Measurements from ENCODE around the gene CARMIL1.
A peak's percentile ranks its signal among the peaks of the same experiment; 100 is the strongest.

The CARMIL1 gene

GRCh38 chr6:25278914-25279747 lies at the start of gene CARMIL1:
Gene CARMIL1 (plus strand): TSS chr6:25279374. CDS start chr6:25279796, 422 bp downstream.
- Histone ChIP-seq H3K27ac (peak within 1 kb of the TSS; percentile 61; the same call in 1 of the 2 replicates), H4K20me1 (ENCODE audit: insufficient read depth) (no peaks in the 10 kb centered on the region), H3K79me2 (ENCODE audit: insufficient read depth, low read depth) (peaks cover 9% of the 10 kb centered on the region; the same call in 1 of the 2 replicates), H3K4me3 (IDR thresholded peaks at IDR 0.05; ENCODE audit: insufficient read depth, low read depth, low read length) (no peak within 1 kb of the TSS), H3K9ac (peak within 1 kb of the TSS; percentile 67), H2AFZ (ENCODE audit: low read depth) (peak within 1 kb of the TSS; percentile 90), H3K4me1 (ENCODE audit: low read depth, poor library complexity, severe bottlenecking) (peaks cover 29% of the 10 kb centered on the region), H3K4me2 (peak within 1 kb of the TSS; percentile 52), H3K27me3 (ENCODE audit: insufficient read depth, low read depth) (no peaks in the 10 kb centered on the region), H3K36me3 (ENCODE audit: insufficient read depth) (no peaks in the 10 kb centered on the region)
- TF ChIP-seq, protein P1, sequence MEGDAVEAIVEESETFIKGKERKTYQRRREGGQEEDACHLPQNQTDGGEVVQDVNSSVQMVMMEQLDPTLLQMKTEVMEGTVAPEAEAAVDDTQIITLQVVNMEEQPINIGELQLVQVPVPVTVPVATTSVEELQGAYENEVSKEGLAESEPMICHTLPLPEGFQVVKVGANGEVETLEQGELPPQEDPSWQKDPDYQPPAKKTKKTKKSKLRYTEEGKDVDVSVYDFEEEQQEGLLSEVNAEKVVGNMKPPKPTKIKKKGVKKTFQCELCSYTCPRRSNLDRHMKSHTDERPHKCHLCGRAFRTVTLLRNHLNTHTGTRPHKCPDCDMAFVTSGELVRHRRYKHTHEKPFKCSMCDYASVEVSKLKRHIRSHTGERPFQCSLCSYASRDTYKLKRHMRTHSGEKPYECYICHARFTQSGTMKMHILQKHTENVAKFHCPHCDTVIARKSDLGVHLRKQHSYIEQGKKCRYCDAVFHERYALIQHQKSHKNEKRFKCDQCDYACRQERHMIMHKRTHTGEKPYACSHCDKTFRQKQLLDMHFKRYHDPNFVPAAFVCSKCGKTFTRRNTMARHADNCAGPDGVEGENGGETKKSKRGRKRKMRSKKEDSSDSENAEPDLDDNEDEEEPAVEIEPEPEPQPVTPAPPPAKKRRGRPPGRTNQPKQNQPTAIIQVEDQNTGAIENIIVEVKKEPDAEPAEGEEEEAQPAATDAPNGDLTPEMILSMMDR (conservative IDR thresholded peaks at IDR 0.05; ENCODE audit: low read depth, low read length): peak; percentile 38

- H3K79me2 ChIP-seq (ENCODE audit: insufficient read depth, low read depth): no peaks in the 10 kb centered on the region
- no peak overlapping the region for H2AFZ ChIP-seq (ENCODE audit: low read depth)
- no peak overlapping the region for H3K4me2 ChIP-seq
- TF ChIP-seq, protein P1 (conservative IDR thresholded peaks at IDR 0.05; ENCODE audit: low read depth, low read length): no peak
- no peak overlapping the region for H3K9ac ChIP-seq
- H3K4me1 ChIP-seq (ENCODE audit: low read depth, poor library complexity, severe bottlenecking): no peaks in the 10 kb centered on the region
- H3K4me3 ChIP-seq (IDR thresholded peaks at IDR 0.05; ENCODE audit: insufficient read depth, low read depth, low read length): no peak overlapping the region
- no peak overlapping the region for H3K27ac ChIP-seq
- H3K36me3 ChIP-seq (ENCODE audit: insufficient read depth): no peaks in the 10 kb centered on the region
- no peaks in the 10 kb centered on the region for H3K27me3 ChIP-seq (ENCODE audit: insufficient read depth, low read depth)
- no peaks in the 10 kb centered on the region for H4K20me1 ChIP-seq (ENCODE audit: insufficient read depth)
These were observed 49.4 kb upstream of the CARMIL1 start for GRCh38 chr6:25229671-25230321.

GRCh38 chr6:25232479-25232878 lies 46.7 kb upstream of the CARMIL1 start:
- Histone ChIP-seq H3K27ac (no peak overlapping the region), H3K4me1 (ENCODE audit: low read depth, poor library complexity, severe bottlenecking) (no peaks in the 10 kb centered on the region), H3K27me3 (ENCODE audit: insufficient read depth, low read depth) (no peaks in the 10 kb centered on the region), H3K4me3 (IDR thresholded peaks at IDR 0.05; ENCODE audit: insufficient read depth, low read depth, low read length) (no peak overlapping the region), H3K79me2 (ENCODE audit: insufficient read depth, low read depth) (no peaks in the 10 kb centered on the region), H3K9ac (no peak overlapping the region), H4K20me1 (ENCODE audit: insufficient read depth) (no peaks in the 10 kb centered on the region), H3K36me3 (ENCODE audit: insufficient read depth) (no peaks in the 10 kb centered on the region), H3K4me2 (no peak overlapping the region), H2AFZ (ENCODE audit: low read depth) (no peak overlapping the region)
- TF ChIP-seq, protein P1 (conservative IDR thresholded peaks at IDR 0.05; ENCODE audit: low read depth, low read length): no peak

GRCh38 chr6:25233226-25233625 lies 45.9 kb upstream of the CARMIL1 start:
- Histone ChIP-seq H3K79me2 (ENCODE audit: insufficient read depth, low read depth) (no peaks in the 10 kb centered on the region), H3K27ac (no peak overlapping the region), H3K9ac (no peak overlapping the region), H2AFZ (ENCODE audit: low read depth) (no peak overlapping the region), H3K4me3 (IDR thresholded peaks at IDR 0.05; ENCODE audit: insufficient read depth, low read depth, low read length) (no peak overlapping the region), H3K4me2 (no peak overlapping the region), H3K36me3 (ENCODE audit: insufficient read depth) (no peaks in the 10 kb centered on the region), H3K27me3 (ENCODE audit: insufficient read depth, low read depth) (no peaks in the 10 kb centered on the region), H4K20me1 (ENCODE audit: insufficient read depth) (no peaks in the 10 kb centered on the region), H3K4me1 (ENCODE audit: low read depth, poor library complexity, severe bottlenecking) (no peaks in the 10 kb centered on the region)
- TF ChIP-seq, protein P1 (conservative IDR thresholded peaks at IDR 0.05; ENCODE audit: low read depth, low read length): no peak

All from KMS-11 (cell line).